Kasumi-1 (cell line): Measurements from ENCODE around the gene HIGD1C.

ENCODE experiments used
- DNase-seq, 2 experiments: peaks; one replicate each; lab custom pipeline; 2025; lab: John Stamatoyannopoulos, UW

Gene HIGD1C

DNA sequence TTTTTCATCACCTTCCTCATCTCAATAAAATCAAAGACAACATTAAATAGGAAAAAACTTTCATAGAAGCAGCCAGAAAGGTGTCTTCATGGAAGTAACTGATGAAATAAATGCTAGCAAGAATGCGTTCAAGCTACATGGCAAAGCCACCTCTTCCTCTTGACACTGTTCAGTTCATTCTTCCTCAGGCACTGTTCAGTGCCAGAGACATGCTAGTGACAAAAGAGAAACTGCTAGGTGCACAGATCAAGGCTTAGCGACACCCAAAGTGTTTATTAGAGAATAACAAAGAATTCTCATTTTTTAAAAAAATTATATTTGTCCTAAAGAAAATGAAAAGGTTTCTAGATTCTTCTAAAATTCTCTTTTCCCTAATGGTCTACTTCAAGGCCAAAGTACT, 66.6 kb downstream of the HIGD1C start:
- DNase-seq: no peak

DNA sequence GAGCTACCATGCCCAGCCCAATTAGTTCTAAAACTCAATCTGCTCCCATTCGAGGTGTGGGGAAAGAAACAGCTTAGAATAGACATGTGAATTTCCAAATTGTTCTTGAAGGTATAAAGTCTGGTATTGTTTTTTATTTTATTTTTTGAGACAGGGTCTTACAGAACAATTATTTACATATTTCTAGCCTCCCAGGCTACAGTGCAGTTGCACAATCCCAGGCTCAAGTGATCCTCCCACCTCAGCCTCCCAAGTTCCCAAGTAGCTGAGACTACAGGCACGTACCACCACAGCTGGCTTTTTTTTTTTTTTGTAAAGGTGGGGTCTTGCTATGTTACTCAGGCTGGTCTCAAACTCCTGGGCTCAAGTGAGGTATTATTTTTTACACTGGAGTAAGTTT, 67.6 kb downstream of the HIGD1C start:
- no peak for DNase-seq
